ENCODE measurements around the gene CRLF1. TPM values are rescaled to one million over a fixed set of nuclear protein-coding genes. Genes with fewer than 3 reads are reported as not detected.

CRLF1 gene
- total and polyA plus RNA-seq, 12 donors: 0.44 to 111 (median 21.3) TPM

GRCh38 chr19:18653853-18654252, 47.3 kb upstream of the CRLF1 start:
- 100% methylated on average over 1 of the region's 1 CpG for WGBS, 4 donors
- peaks cover 0 to 41% of the 10 kb centered on the region in 2 donors for H3K4me1 ChIP-seq (replicated peaks in 1 of 2)
- no peak overlapping the region for H3K27ac ChIP-seq
- H3K9me3 ChIP-seq (replicated peaks in 1 of 3): no peaks in the 10 kb centered on the region
- H3K4me3 ChIP-seq: no peak overlapping the region
- no peaks in the 10 kb centered on the region for H3K36me3 ChIP-seq (replicated peaks in 1 of 2)
- no peak for DNase-seq
- H3K27me3 ChIP-seq: no peaks in the 10 kb centered on the region
- TF ChIP-seq POLR2A (IDR thresholded peaks at IDR 0.05) (no peak), CTCF (IDR thresholded peaks at IDR 0.05) (no peak)
- intact Hi-C loops (cut with DNase I): no loop called here

- H3K4me1 ChIP-seq (replicated peaks in 1 of 2): peaks cover 7 to 33% of the 10 kb centered on the region in 2 donors
- 85 to 93% (median 89%) methylated on average over 6 of the region's 6 CpGs for WGBS, 4 donors
- no peak overlapping the region for H3K4me3 ChIP-seq
- no peak for TF ChIP-seq CTCF (IDR thresholded peaks at IDR 0.05)
- TF ChIP-seq POLR2A (IDR thresholded peaks at IDR 0.05): no peak
- H3K36me3 ChIP-seq (replicated peaks in 1 of 2): no peaks in the 10 kb centered on the region
- no peaks in the 10 kb centered on the region for H3K27me3 ChIP-seq
- peak overlapping the region in 2 of 5 donors; percentile 56 to 86 for H3K27ac ChIP-seq
- no peaks in the 10 kb centered on the region for H3K9me3 ChIP-seq (replicated peaks in 1 of 3)
- intact Hi-C loops (cut with DNase I): no loop called here
- DNase-seq: no peak
Measured at GRCh38 chr19:18651733-18652132, 45.1 kb upstream of the CRLF1 start.

GRCh38 chr19:18651300-18651699, 44.7 kb upstream of the CRLF1 start:
- Histone ChIP-seq H3K4me1 (replicated peaks in 1 of 2) (peaks cover 7 to 29% of the 10 kb centered on the region in 2 donors), H3K4me3 (no peak overlapping the region), H3K27me3 (no peaks in the 10 kb centered on the region), H3K36me3 (replicated peaks in 1 of 2) (no peaks in the 10 kb centered on the region), H3K27ac (peak overlapping the region in 3 of 5 donors; percentile 56 to 86 (median 83)), H3K9me3 (replicated peaks in 1 of 3) (no peaks in the 10 kb centered on the region)
- no peak for DNase-seq
- 88 to 100% (median 100%) methylated on average over 1 of the region's 1 CpG for WGBS, 4 donors
- intact Hi-C loops (cut with DNase I): no loop called here
- TF ChIP-seq CTCF (IDR thresholded peaks at IDR 0.05) (no peak), POLR2A (IDR thresholded peaks at IDR 0.05) (no peak)

GRCh38 chr19:18650468-18651041, 44.0 kb upstream of the CRLF1 start:
- TF ChIP-seq POLR2A (IDR thresholded peaks at IDR 0.05) (no peak), CTCF (IDR thresholded peaks at IDR 0.05) (no peak)
- no peak overlapping the region for H3K4me3 ChIP-seq
- WGBS, 4 donors: 58 to 74% (median 68%) methylated on average over 21 to 34 of the region's 34 CpGs
- no peaks in the 10 kb centered on the region for H3K36me3 ChIP-seq (replicated peaks in 1 of 2)
- H3K9me3 ChIP-seq (replicated peaks in 1 of 3): no peaks in the 10 kb centered on the region
- H3K27ac ChIP-seq: peak overlapping the region in 4 of 5 donors; percentile 60 to 86 (median 80)
- H3K27me3 ChIP-seq: no peaks in the 10 kb centered on the region
- peaks cover 7 to 22% of the 10 kb centered on the region in 2 donors for H3K4me1 ChIP-seq (replicated peaks in 1 of 2)
- intact Hi-C loops (cut with DNase I): no loop called here
- peak; percentile 33 to 85 (median 59) for DNase-seq

Data from adrenal gland (tissue), 12 donors.